GM18519 (cell line): ENCODE data around the gene STX8.

Source experiments
- ATAC-seq: cut with Tn5 transposase; IDR thresholded peaks from one replicate; pipeline ENCODE4 v1.9.1; 2021; ENCODE audit warnings: mild to moderate bottlenecking, moderate library complexity; ENCODE audit not compliant: unreplicated experiment, low FRiP score

Gene STX8

GRCh38 chr17:9233271-9233599, 342.4 kb downstream of the STX8 start:
- ATAC-seq, result no peak

DNA sequence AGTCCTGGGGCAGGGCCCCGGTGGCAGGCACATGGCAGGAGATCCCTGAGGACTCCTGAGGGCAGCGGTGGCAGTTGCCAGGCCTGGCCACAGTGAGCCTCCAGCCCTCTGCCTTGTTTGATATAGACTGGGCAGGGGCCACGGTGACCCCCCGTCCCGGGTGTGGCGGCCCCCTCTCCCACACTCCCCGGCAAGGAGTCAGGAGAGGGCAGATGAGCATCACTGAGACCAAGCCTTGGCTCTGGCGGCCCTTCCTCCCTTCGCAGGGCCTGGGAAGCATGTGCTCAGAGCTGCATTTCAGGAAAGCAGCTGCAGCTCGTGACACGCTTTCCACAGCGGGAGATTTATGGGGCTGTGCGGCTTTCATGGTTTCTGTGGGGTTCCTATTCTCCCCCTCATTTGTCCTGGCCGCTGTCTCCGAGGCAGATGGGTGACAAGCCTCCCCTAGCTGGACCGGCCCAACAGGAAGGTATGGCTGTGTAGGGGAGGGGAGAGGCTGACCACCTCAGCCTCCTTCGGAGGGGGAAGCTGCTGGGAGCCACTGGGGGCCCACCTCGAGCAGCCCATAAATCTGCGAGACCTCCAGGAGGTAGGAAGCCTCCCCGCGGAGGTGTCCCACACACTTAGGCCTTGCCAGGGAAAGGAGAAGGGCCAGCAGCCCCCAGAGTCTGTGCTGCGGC, 342.9 kb downstream of the STX8 start:
- ATAC-seq, result no peak

- no peak for ATAC-seq
These were observed 343.5 kb downstream of the STX8 start for GRCh38 chr17:9232155-9232475.

DNA sequence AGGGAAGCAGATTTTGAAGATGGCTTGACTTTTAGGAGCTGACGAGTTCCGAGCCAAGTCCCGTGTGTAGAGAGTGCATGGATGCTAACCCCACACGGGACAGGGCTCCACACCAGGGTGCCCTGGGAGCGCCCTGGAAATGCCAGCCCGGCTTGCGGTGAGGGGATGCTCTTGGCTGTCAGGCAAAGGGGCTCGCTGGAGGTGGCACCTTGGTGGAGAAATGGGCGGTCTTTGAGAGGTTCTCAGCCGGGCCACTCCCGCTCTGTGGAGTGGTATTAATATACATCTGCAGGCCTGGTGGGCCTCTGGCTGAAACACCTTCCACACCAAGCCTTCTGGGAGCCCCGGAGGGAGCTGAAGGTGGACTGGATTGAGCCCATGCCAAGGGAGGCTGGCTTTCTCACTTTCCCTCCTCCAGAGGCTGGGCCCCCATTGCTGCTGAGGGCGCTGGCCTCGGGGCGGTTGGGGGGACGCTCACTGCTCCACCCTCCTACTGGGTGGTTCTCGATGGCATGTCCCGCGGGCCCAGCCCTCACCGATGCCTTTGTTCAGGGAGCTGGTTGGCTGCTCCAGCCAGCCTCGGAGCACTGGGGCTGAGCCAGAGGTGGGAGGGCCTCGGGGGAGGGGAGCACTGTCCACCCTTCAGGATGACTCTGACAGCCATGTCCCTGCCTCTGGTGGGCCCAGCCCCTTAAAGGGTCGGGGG, 344.0 kb downstream of the STX8 start:
- ATAC-seq, result no peak

DNA sequence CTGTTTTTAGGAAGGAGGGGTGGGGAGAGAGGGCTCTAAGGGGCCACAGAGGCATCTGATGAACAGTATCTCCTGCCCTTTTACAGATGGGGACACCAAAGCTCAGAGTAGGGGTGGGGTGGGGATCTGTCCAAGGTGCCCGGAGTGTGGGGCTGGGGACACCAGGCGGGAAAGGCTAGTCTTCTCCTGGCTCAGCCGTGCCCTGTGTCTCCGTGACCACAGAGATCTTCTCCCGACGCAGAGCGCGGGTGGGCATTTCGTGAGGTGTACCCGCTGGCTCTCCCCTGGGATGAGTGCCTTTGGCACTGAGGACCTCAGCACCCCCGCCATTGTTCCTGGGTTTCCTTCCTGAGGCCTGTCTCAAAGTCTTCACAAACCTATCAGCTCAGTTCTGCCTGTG, 344.8 kb downstream of the STX8 start:
- ATAC-seq, result no peak

- no peak for ATAC-seq
These were observed 345.3 kb downstream of the STX8 start for GRCh38 chr17:9230346-9230745.

- no peak for ATAC-seq
These were observed 345.8 kb downstream of the STX8 start for GRCh38 chr17:9229826-9230201.

- no peak for ATAC-seq
These were observed 346.3 kb downstream of the STX8 start for GRCh38 chr17:9229160-9229825.

- no peak for ATAC-seq
These were observed 347.0 kb downstream of the STX8 start for GRCh38 chr17:9228408-9229159.

DNA sequence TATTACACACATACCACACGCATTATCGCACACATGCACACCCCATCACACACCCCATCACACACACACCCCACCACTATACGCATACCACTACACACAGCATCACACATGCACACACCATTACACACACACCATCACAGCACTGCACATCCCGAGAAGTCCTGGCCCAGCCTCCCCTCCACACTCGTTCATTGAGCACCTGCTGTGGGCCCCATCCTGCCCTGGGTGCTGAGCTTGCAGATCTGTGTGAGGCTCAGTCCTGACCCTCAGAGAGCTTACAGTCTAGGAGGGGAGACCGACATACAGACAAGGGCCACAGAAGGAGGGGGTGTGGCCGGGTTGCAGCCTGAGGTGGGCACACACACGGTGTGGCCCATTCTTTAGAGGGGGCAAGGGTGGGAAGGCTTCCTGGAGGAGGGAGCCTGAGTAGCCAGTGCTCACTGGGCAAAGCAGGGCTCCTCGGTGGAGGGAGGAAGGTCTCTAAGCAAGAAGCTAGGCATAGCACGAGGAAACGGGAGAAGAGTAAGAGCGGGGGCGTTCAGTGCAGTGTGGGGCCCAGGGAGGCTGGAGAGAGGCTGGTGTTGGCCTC, 347.7 kb downstream of the STX8 start:
- ATAC-seq, result no peak

DNA sequence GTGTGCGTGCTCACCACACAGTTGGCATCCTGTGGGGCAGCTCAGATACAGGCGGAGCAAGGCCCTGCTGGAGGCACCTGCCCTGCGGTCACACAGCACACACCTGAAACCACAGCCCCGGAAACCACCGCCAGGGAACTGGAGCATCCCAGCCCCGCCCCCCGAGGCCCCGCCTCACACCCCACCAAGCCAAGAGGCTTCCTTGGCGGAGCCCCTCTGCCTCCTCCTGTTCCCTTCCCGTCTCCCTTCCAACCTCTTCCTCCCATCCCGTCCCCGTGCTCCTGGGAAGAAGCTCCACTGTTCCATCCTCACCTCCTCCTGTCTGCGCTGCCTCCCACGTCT, 348.9 kb downstream of the STX8 start:
- ATAC-seq, result no peak

GRCh38 chr17:9226130-9226793, 349.4 kb downstream of the STX8 start:
- ATAC-seq, result no peak

GRCh38 chr17:9225305-9226101, 350.1 kb downstream of the STX8 start:
- no peak for ATAC-seq

DNA sequence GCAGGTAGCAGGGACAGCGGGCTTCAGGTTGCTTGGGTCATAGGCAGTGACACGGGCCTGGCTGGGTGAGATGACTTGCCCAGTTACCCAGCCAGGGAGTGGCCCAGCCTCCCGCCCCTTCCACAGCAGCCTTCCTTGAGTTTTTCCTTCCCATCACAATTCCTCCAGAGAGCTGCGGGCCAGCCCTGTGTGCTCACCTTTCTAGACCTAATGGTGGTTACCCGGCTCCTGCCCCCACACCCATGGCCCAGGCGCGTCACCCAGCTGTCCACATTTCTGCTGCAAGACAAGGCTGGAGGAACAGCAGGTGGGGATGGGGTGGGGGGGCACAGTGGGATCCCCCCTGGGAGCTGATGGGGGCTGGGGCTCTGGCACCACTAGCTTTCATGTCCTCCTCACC, 351.1 kb downstream of the STX8 start:
- no peak for ATAC-seq

- ATAC-seq, result no peak
These were observed 352.1 kb downstream of the STX8 start for GRCh38 chr17:9223531-9223930.

DNA sequence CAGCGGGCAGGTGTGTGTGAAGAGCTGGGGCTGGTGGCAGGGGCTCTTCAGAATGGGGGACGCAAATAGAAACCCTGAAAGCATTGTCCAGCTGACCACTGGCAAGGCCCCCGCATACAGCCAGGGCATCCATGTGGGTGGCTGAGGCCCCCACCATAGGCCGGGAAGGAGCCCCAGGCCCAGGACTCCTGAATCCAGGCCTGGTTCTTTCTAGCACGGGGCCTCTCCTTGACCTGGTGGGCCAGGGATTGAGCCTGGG, 353.8 kb downstream of the STX8 start:
- ATAC-seq, result no peak

GRCh38 chr17:9221147-9221921, 354.3 kb downstream of the STX8 start:
- ATAC-seq, result no peak

DNA sequence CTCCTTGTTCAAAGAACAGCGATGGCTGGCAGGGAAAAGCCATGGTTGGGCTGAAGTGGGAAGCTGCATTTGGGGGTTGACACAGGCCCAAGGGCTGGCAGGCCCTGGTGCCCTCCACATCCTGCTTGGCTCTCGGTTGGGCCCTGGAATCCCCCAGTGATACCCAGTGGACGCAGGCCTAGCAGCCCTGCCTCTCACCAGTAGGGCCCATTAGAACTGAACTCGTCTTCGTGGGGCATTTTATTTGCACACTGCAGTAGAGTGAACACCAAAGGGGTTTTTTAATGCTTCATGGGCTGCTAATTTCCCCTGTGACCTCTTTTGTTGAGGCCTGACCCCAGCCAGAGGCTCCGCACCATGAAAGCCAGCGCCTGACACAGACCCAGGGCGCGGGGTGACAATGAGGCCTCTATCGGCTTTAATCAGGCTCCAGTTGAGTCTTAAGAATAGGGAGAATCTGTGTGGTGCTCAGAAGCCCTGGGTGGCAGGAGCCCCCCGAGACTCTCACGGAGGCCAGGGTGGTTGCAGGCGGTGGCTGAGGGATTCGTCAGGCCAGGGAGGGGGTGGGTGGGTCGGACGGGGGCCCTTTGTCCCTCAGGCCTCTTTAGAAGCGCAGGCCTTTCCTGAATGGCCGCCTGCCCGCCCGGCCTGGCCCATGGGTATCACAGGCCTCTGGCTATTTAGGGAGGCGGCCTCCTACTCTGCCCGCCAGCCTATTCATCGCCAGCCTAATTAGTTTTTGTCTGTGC, 355.0 kb downstream of the STX8 start:
- no peak for ATAC-seq
